Endothelial cell of umbilical vein (primary cell): ENCODE data around the gene NEK7. TPM values are rescaled to one million over a fixed set of nuclear protein-coding genes. Genes with fewer than 3 reads are reported as not detected.

Experiments
- BruUV-seq: library from RNA; stranded (reverse); fragments of 400-500 nt; replicated peaks from 2 replicates; lab custom pipeline; 2021; lab: Mats Ljungman, UMichigan
- CTCF ChIA-PET: fragments of 300-600, 350-600 bp; sonication (Branson Sonifier 250); formaldehyde crosslinking; loops from one replicate; lab custom pipeline; 2021; ENCODE audit warnings: antibody characterized with exemption, inconsistent platforms; lab: Charles Lee
- POLR2A ChIA-PET: fragments of 300-600, 350-600 bp; sonication (Branson Sonifier 250); formaldehyde crosslinking; loops from one replicate; lab custom pipeline; 2021; ENCODE audit warnings: antibody characterized with exemption, inconsistent platforms; lab: Charles Lee
- DNase-seq: peaks from one replicate; pipeline ENCODE4 v3.0.0-alpha.2; 2011; ENCODE audit warnings: low read depth, low spot score
- FAIRE-seq: peaks from 2 replicates; lab custom pipeline; 2011; peaks lifted over from hg19 to GRCh38; lab: Jason Lieb, UNC
- H2AFZ ChIP-seq: 2 replicates; pipeline ENCODE4 v1.6.0; 2012; ENCODE audit warnings: low read depth, low read length, control low read depth, inconsistent platforms
- H3K27ac ChIP-seq: 2 replicates; pipeline ENCODE4 v1.5.1; 2011; ENCODE audit warnings: low read depth, mild to moderate bottlenecking, control low read depth, low read length, moderate library complexity; ENCODE audit not compliant: insufficient read depth
- H3K27me3 ChIP-seq, 2 experiments: 2 replicates each; pipeline versions ENCODE4 v1.6.0 to v1.6.1; 2011; ENCODE audit warnings: low read length in 2 of 2, mixed read lengths in 1 of 2; ENCODE audit not compliant: control insufficient read depth in 2 of 2, insufficient read depth in 2 of 2
- H3K36me3 ChIP-seq, 2 experiments: 2 replicates in 1 of 2; 3 replicates in 1 of 2; pipeline ENCODE4 v1.5.1; 2011; ENCODE audit warnings: low read length in 2 of 2, mild to moderate bottlenecking in 1 of 2, moderate library complexity in 1 of 2; ENCODE audit not compliant: control insufficient read depth in 2 of 2, insufficient read depth in 2 of 2; ENCODE audit errors: extremely low read depth in 1 of 2
- H3K4me1 ChIP-seq: 3 replicates; pipeline ENCODE4 v1.5.1; 2011; ENCODE audit warnings: mild to moderate bottlenecking, low read length; ENCODE audit not compliant: control insufficient read depth, insufficient read depth; ENCODE audit errors: extremely low read depth
- H3K4me2 ChIP-seq: 2 replicates; pipeline ENCODE4 v1.6.1; 2011; ENCODE audit warnings: low read length, control low read depth, mixed read lengths; ENCODE audit not compliant: insufficient read depth
- H3K4me3 ChIP-seq, 3 experiments: fragments of 200-600 bp in 1 of 3; sonication (generic), shearing (Covaris generic) in 1 of 3; replicated peaks in 1 of 3; 2 replicates each; pipeline ENCODE4 v1.5.1; 2011 to 2016; ENCODE audit warnings: control low read depth in 3 of 3, low read length in 3 of 3, mild to moderate bottlenecking in 2 of 3, inconsistent platforms in 1 of 3, low read depth in 1 of 3, moderate library complexity in 1 of 3; ENCODE audit not compliant: insufficient read depth in 1 of 3
- H3K79me2 ChIP-seq: 2 replicates; pipeline ENCODE4 v1.6.0; 2012; ENCODE audit warnings: low read length, inconsistent platforms; ENCODE audit not compliant: control insufficient read depth, insufficient read depth
- H3K9ac ChIP-seq: replicated peaks from 2 replicates; pipeline ENCODE3; 2011; ENCODE audit warnings: low read length, control low read depth; ENCODE audit not compliant: insufficient read depth; ENCODE audit errors: extremely low read depth
- H3K9me1 ChIP-seq: replicated peaks from 3 replicates; pipeline ENCODE4 v1.6.0; 2011; ENCODE audit warnings: mild to moderate bottlenecking, low read length; ENCODE audit not compliant: control insufficient read depth, insufficient read depth; ENCODE audit errors: extremely low read depth
- H3K9me3 ChIP-seq: replicated peaks from 2 replicates; pipeline ENCODE4 v1.5.1; 2012; ENCODE audit warnings: low read length, inconsistent platforms; ENCODE audit not compliant: control insufficient read depth, insufficient read depth
- H4K20me1 ChIP-seq: replicated peaks from 2 replicates; pipeline ENCODE3; 2011; ENCODE audit warnings: mild to moderate bottlenecking, low read length; ENCODE audit not compliant: control insufficient read depth, insufficient read depth; ENCODE audit errors: extremely low read depth
- CTCF ChIP-seq, 2 donors: IDR thresholded peaks; 1 replicate in 1 of 2; 2 replicates in 1 of 2; pipeline ENCODE4 v1.5.1; 2011; ENCODE audit warnings: low read length in 2 of 2, mild to moderate bottlenecking in 2 of 2, moderate library complexity in 2 of 2, control low read depth in 1 of 2, inconsistent platforms in 1 of 2, low read depth in 1 of 2; ENCODE audit not compliant: insufficient read depth in 1 of 2; ENCODE audit errors: extremely low read depth in 1 of 2
- EZH2 ChIP-seq: IDR thresholded peaks from 2 replicates; pipeline ENCODE4 v1.6.1; 2012; ENCODE audit warnings: borderline replicate concordance, low read depth, mild to moderate bottlenecking, moderate library complexity, low read length, inconsistent platforms; ENCODE audit not compliant: severe bottlenecking
- FOS ChIP-seq: IDR thresholded peaks from 2 replicates; pipeline ENCODE4 v1.6.1; 2011; ENCODE audit warnings: mild to moderate bottlenecking, low read length, moderate library complexity, borderline replicate concordance; ENCODE audit not compliant: insufficient read depth
- GATA2 ChIP-seq: IDR thresholded peaks from 2 replicates; pipeline ENCODE4 v1.7.0; 2011; ENCODE audit warnings: low read depth, mild to moderate bottlenecking, moderate library complexity, mixed read lengths, low read length; ENCODE audit not compliant: insufficient read length, insufficient read depth
- JUN ChIP-seq: IDR thresholded peaks from 2 replicates; pipeline ENCODE4 v1.6.1; 2011; ENCODE audit warnings: borderline replicate concordance, low read depth; ENCODE audit not compliant: insufficient read length, insufficient read depth
- MAX ChIP-seq: IDR thresholded peaks from 2 replicates; pipeline ENCODE4 v1.6.1; 2011; ENCODE audit not compliant: insufficient read depth, insufficient read length
- MYC ChIP-seq: IDR thresholded peaks from one replicate; pipeline ENCODE4 v1.6.1; 2011; ENCODE audit warnings: mild to moderate bottlenecking, low read depth, low read length
- POLR2A ChIP-seq: IDR thresholded peaks from 2 replicates; pipeline ENCODE4 v1.6.1; 2012; ENCODE audit warnings: low read depth, mild to moderate bottlenecking, control low read depth, low read length
- POLR2AphosphoS5 ChIP-seq: IDR thresholded peaks from 2 replicates; pipeline ENCODE4 v1.6.1; 2012; ENCODE audit warnings: low read depth, mild to moderate bottlenecking, control low read depth, low read length, moderate library complexity; ENCODE audit not compliant: insufficient read depth
- dilution Hi-C: fragments of 300-500 bp; cut with MboI; formaldehyde crosslinking; loops from one replicate; pipeline ENCODE4 v1.15.0; 2019; ENCODE audit warnings: low sequenced_read_pairs; ENCODE audit not compliant: extremely low pct_ligation_motif_present
- intact Hi-C: fragments of 100-400 bp; cut with micrococcal nuclease; formaldehyde crosslinking; loops from one replicate; pipeline ENCODE4 v1.10.0; 2022
- polyA plus RNA-seq, 4 experiments: library from polyadenylated mRNA; depleted of rRNA in 3 of 4; stranded (reverse) in 3 of 4; unstranded in 1 of 4; fragments of >200 nt; gene quantifications; 2 replicates each; pipeline versions ENCODE4 v1.2.1 to v1.2.3, GENCODE V29; 2011 to 2012; ENCODE audit warnings: missing spikeins in 1 of 4
- total RNA-seq: library from RNA; stranded (reverse); gene quantifications from 2 replicates; pipeline ENCODE4 v1.2.3, GENCODE V29; 2021

NEK7 gene
- total and polyA plus RNA-seq, 2 donors (not counting 3 experiments of a cell fraction or from before 2014, with no cell fraction given), result 22.6 to 45.7 TPM

GRCh38 chr1:198143797-198144196 is 13.0 kb upstream of the NEK7 start:
- Histone ChIP-seq H4K20me1 (no peaks in the 10 kb centered on the region), H3K4me1 (no peaks in the 10 kb centered on the region), H2AFZ (no peak overlapping the region), H3K79me2 (no peaks in the 10 kb centered on the region), H3K36me3 (no peaks in the 10 kb centered on the region), H3K27ac (no peak overlapping the region), H3K4me2 (no peak overlapping the region), H3K9me1 (no peaks in the 10 kb centered on the region), H3K27me3 (no peaks in the 10 kb centered on the region), H3K4me3 (no peak overlapping the region), H3K9me3 (no peaks in the 10 kb centered on the region), H3K9ac (no peak overlapping the region)
- FAIRE-seq (no peak), DNase-seq (no peak)
- no TSS peak for BruUV-seq
- POLR2A ChIA-PET, result no interaction called here
- intact Hi-C loops, result no loop called here
- TF ChIP-seq FOS (no peak), POLR2A (no peak), GATA2 (no peak), CTCF (IDR thresholded peaks at IDR 0.05; ENCODE audit: extremely low read depth in 1 of 2, insufficient read depth in 1 of 2, low read depth in 1 of 2, low read length in 2 of 2) (no peak), POLR2AphosphoS5 (no peak), JUN (no peak), MAX (no peak), MYC (no peak), EZH2 (no peak)
- CTCF ChIA-PET, result interaction anchor here (0.6 to 1.1 kb wide), 3 partner anchors 8 to 27 kb away, joined by 3 to 4 read pairs (median 3); no protein-coding TSS in a partner anchor
- dilution Hi-C loops, result no loop called here
